Epithelial cell of proximal tubule (primary cell): ENCODE measurements around the gene CASP9. TPM values are rescaled to one million over a fixed set of nuclear protein-coding genes. Genes with fewer than 3 reads are reported as not detected.

Source experiments
- DNase-seq: peaks from one replicate; pipeline ENCODE4 v3.0.0-alpha.2; 2011; ENCODE audit warnings: low read depth
- H3K4me3 ChIP-seq: 2 replicates; pipeline ENCODE4 v1.5.1; 2011; ENCODE audit warnings: low read depth, mild to moderate bottlenecking, low read length
- CTCF ChIP-seq: conservative IDR thresholded peaks from 2 replicates; pipeline ENCODE4 v1.5.1; 2012; ENCODE audit warnings: low read depth, mild to moderate bottlenecking, low read length
- total RNA-seq: library from RNA; depleted of rRNA; stranded (reverse); fragments of >200 nt; gene quantifications from 2 replicates; pipeline ENCODE4 v1.2.3, GENCODE V29; 2015

Gene CASP9
- total RNA-seq, 1 donor from 2014 or later = 24.2 TPM

- no peak for TF ChIP-seq CTCF
- no peak for DNase-seq
- no peak overlapping the region for H3K4me3 ChIP-seq
Measured at GRCh38 chr1:15557594-15557993, 33.6 kb upstream of the CASP9 start.

GRCh38 chr1:15557008-15557407 is 33.0 kb upstream of the CASP9 start:
- no peak for DNase-seq
- TF ChIP-seq CTCF = no peak
- no peak overlapping the region for H3K4me3 ChIP-seq

GRCh38 chr1:15550573-15550972 is 26.6 kb upstream of the CASP9 start:
- H3K4me3 ChIP-seq = no peak overlapping the region
- no peak for TF ChIP-seq CTCF
- DNase-seq = no peak

GRCh38 chr1:15546641-15547040 is 22.6 kb upstream of the CASP9 start:
- TF ChIP-seq CTCF = no peak
- DNase-seq = no peak
- no peak overlapping the region for H3K4me3 ChIP-seq

GRCh38 chr1:15543589-15544568 is 19.9 kb upstream of the CASP9 start:
- no peak for TF ChIP-seq CTCF
- no peak overlapping the region for H3K4me3 ChIP-seq
- DNase-seq = no peak

GRCh38 chr1:15543251-15543588 is 19.2 kb upstream of the CASP9 start:
- TF ChIP-seq CTCF = no peak
- no peak for DNase-seq
- H3K4me3 ChIP-seq = no peak overlapping the region
